ENCODE data around the gene PYCARD.

DNA sequence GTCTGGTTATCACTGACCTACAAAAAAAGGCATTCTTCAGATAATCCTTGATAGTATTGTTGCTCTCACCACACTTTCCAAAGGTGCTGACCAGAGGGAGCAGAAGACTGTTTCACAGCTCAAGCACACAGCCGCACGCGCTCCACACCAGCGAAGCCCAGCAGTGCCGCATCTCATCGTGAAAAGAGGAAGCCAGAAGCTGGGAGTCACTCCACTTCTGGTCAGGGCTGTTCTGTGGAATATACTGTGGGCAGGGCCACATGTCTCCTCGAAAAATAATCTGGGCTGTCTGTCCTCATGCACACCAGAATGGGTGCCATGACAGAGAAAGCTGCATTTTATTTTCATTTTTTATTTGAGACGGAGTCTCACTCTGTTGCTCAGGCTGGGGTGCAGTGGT, 45.4 kb downstream of the PYCARD start:
- TF ChIP-seq ZNF274 (IDR thresholded peaks at IDR 0.05; ENCODE audit: low read depth, low read length) (no peak), YY1 (IDR thresholded peaks at IDR 0.05; ENCODE audit: insufficient read depth, insufficient read length) (no peak)

Measured in NT2/D1 (cell line).